ENCODE data around the gene CTBP2.

CTBP2 gene

GRCh38 chr10:125012851-125013528 is 147.4 kb downstream of the CTBP2 start:
- no peaks in the 10 kb centered on the region for H3K9me3 ChIP-seq (ENCODE audit: control insufficient read depth in 2 of 2, low read length in 2 of 2)
- no peak overlapping the region for H3K4me3 ChIP-seq (ENCODE audit: low read length in 2 of 2)
- peaks cover 2 to 10% of the 10 kb centered on the region in 2 donors for H3K36me3 ChIP-seq (ENCODE audit: control insufficient read depth in 2 of 2, insufficient read depth in 2 of 2, low read length in 2 of 2)
- peak overlapping the region; percentile 28 to 57 for H3K27ac ChIP-seq (ENCODE audit: low read depth in 2 of 2, low read length in 2 of 2)
- H3K9ac ChIP-seq (ENCODE audit: low read depth in 1 of 2, low read length in 2 of 2) = no peak overlapping the region
- H3K4me1 ChIP-seq (ENCODE audit: control insufficient read depth in 2 of 2, insufficient read depth in 2 of 2, low read length in 2 of 2) = peaks cover 28 to 45% of the 10 kb centered on the region in 2 donors
- no peaks in the 10 kb centered on the region for H3K27me3 ChIP-seq (ENCODE audit: control insufficient read depth in 2 of 2, insufficient read depth in 2 of 2, low read length in 2 of 2)

DNA sequence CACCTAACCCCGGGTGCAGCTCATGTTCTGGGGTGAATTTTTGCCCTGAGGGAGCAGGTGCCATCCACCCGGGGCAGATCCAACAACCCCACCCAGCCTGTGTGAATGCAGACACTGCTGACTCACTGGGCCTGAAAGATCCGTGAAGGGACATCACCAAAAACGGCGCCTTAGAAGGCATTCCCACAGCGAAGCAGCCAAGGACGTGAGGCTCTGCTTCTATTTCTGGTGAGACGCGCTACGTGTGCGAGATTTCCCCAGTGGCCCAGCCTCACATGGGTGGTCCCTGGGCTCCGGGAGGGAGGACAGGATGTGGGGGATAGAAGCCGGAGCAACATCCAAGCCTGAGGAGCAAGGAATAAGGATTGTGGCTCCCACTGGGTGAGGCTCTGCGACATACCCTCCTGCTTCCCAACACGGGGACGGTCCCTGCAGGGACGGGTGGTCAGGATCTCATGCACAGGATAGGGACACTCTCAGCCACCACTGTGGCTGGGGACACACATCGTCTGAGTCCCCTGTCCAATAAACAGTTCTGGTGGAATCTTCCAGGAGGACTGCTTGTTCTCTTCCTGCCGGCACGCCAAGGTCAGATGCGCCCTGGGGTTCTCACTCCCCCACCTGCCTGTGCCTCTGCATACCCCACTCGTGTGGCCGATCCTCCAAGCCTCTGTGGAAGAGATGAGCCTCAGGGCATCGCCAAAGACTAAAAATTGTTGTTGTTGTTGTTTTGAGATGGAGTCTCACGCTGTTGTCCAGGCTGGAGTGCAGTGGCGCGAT is 148.2 kb downstream of the CTBP2 start:
- H3K9ac ChIP-seq (ENCODE audit: low read depth in 1 of 2, low read length in 2 of 2) = no peak overlapping the region
- no peaks in the 10 kb centered on the region for H3K27me3 ChIP-seq (ENCODE audit: control insufficient read depth in 2 of 2, insufficient read depth in 2 of 2, low read length in 2 of 2)
- H3K36me3 ChIP-seq (ENCODE audit: control insufficient read depth in 2 of 2, insufficient read depth in 2 of 2, low read length in 2 of 2) = peaks cover 5 to 14% of the 10 kb centered on the region in 2 donors
- H3K4me3 ChIP-seq (ENCODE audit: low read length in 2 of 2) = no peak overlapping the region
- peaks cover 28 to 48% of the 10 kb centered on the region in 2 donors for H3K4me1 ChIP-seq (ENCODE audit: control insufficient read depth in 2 of 2, insufficient read depth in 2 of 2, low read length in 2 of 2)
- H3K9me3 ChIP-seq (ENCODE audit: control insufficient read depth in 2 of 2, low read length in 2 of 2) = no peaks in the 10 kb centered on the region
- no peak overlapping the region for H3K27ac ChIP-seq (ENCODE audit: low read depth in 2 of 2, low read length in 2 of 2)

DNA sequence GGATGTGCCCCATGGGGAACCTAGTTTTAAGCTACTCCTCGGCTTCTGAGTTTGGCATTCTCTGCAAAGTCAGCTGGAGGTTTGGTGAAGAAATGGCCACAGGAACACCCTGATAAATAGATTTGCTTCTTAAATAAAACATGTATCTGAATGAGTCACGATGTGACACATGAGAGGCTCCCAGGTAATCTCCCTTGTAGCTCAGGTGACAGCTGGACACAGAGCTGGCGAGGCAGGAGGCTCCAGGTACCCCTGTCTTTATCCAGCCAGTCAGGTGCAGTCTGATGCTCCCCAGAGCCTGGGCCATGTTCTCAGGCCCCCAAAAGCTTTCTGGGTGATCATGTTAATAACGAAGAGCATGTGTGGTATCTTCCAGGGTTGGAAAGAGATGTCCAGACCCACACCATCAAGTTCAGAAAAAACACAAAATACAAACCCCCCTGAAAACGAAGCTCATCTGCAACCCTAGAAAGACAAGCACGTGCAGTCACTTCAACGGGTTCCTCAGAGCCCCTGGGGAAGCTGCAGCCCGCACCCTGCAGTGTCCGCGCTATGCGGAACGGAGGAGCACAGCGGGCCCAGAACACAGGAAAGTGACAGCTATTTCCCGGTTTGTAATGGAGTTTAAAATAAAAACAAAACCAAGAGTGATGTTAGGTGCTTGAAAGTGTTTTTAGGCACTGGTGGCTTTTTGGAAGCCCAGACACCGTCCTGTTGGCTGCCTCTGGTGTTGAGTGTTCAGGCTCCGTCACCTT is 149.0 kb downstream of the CTBP2 start:
- no peaks in the 10 kb centered on the region for H3K9me3 ChIP-seq (ENCODE audit: control insufficient read depth in 2 of 2, low read length in 2 of 2)
- no peak overlapping the region for H3K27ac ChIP-seq (ENCODE audit: low read depth in 2 of 2, low read length in 2 of 2)
- H3K4me1 ChIP-seq (ENCODE audit: control insufficient read depth in 2 of 2, insufficient read depth in 2 of 2, low read length in 2 of 2) = peaks cover 28 to 40% of the 10 kb centered on the region in 2 donors
- H3K36me3 ChIP-seq (ENCODE audit: control insufficient read depth in 2 of 2, insufficient read depth in 2 of 2, low read length in 2 of 2) = peaks cover 5 to 15% of the 10 kb centered on the region in 2 donors
- no peak overlapping the region for H3K9ac ChIP-seq (ENCODE audit: low read depth in 1 of 2, low read length in 2 of 2)
- no peaks in the 10 kb centered on the region for H3K27me3 ChIP-seq (ENCODE audit: control insufficient read depth in 2 of 2, insufficient read depth in 2 of 2, low read length in 2 of 2)
- H3K4me3 ChIP-seq (ENCODE audit: low read length in 2 of 2) = no peak overlapping the region

DNA sequence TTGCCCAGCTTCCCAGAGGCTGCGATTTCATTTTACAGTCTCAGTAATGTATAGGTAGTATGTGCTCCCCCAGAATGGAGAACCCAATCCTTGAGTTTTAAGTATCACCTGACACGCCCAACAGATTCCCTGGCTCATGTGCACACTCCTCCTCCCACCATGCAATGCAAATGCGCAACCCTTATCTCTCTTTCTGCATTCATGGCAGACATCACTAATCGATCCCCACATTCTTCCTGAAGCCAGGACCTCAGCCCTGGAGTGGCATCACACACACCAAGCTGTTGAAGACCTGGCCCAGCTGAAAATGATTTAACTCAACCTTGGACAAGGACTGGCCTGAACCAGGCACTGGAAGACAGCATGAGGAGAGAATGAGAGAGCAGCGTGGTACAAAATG is 150.0 kb downstream of the CTBP2 start:
- Histone ChIP-seq H3K9ac (ENCODE audit: low read depth in 1 of 2, low read length in 2 of 2) (no peak overlapping the region), H3K4me1 (ENCODE audit: control insufficient read depth in 2 of 2, insufficient read depth in 2 of 2, low read length in 2 of 2) (peaks cover 24 to 37% of the 10 kb centered on the region in 2 donors), H3K36me3 (ENCODE audit: control insufficient read depth in 2 of 2, insufficient read depth in 2 of 2, low read length in 2 of 2) (peaks cover 9 to 20% of the 10 kb centered on the region in 2 donors), H3K27me3 (ENCODE audit: control insufficient read depth in 2 of 2, insufficient read depth in 2 of 2, low read length in 2 of 2) (no peaks in the 10 kb centered on the region), H3K4me3 (ENCODE audit: low read length in 2 of 2) (no peak overlapping the region), H3K27ac (ENCODE audit: low read depth in 2 of 2, low read length in 2 of 2) (no peak overlapping the region), H3K9me3 (ENCODE audit: control insufficient read depth in 2 of 2, low read length in 2 of 2) (no peaks in the 10 kb centered on the region)

DNA sequence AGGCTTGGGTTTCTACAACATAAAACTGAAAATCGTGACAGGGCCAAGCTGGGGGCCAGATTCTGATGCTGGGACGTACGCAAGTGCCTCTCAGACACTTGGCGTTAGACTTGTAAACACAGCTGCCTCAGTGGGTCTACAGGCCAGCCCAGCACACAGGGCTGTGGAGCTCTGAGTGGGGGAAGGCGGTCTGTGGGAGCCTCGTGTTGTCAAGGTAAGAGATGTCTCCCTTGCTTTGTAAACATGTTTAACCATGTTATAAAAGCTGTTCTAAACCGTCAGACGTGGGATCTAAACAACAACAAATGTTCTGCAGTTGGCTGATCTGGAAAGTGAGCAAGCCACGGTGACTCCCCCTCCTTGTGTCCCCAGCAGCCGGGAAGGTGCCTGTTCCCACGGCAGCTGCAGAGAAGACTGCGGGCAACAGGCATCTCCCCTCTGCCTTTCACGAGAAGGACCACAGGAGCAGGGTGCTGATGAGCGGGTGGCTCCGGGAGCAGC is 150.7 kb downstream of the CTBP2 start:
- H3K4me3 ChIP-seq (ENCODE audit: low read length in 2 of 2) = peak overlapping the region; percentile 5 to 19
- H3K9me3 ChIP-seq (ENCODE audit: control insufficient read depth in 2 of 2, low read length in 2 of 2) = no peaks in the 10 kb centered on the region
- peak overlapping the region; percentile 47 to 53 for H3K9ac ChIP-seq (ENCODE audit: low read depth in 1 of 2, low read length in 2 of 2)
- H3K4me1 ChIP-seq (ENCODE audit: control insufficient read depth in 2 of 2, insufficient read depth in 2 of 2, low read length in 2 of 2) = peaks cover 24 to 34% of the 10 kb centered on the region in 2 donors
- no peaks in the 10 kb centered on the region for H3K27me3 ChIP-seq (ENCODE audit: control insufficient read depth in 2 of 2, insufficient read depth in 2 of 2, low read length in 2 of 2)
- H3K36me3 ChIP-seq (ENCODE audit: control insufficient read depth in 2 of 2, insufficient read depth in 2 of 2, low read length in 2 of 2) = peaks cover 15 to 26% of the 10 kb centered on the region in 2 donors
- H3K27ac ChIP-seq (ENCODE audit: low read depth in 2 of 2, low read length in 2 of 2) = peak overlapping the region; percentile 70 to 85

- H3K4me3 ChIP-seq (ENCODE audit: low read length in 2 of 2) = peak overlapping the region; percentile 13 to 19
- H3K27ac ChIP-seq (ENCODE audit: low read depth in 2 of 2, low read length in 2 of 2) = peak overlapping the region; percentile 70 to 85
- H3K36me3 ChIP-seq (ENCODE audit: control insufficient read depth in 2 of 2, insufficient read depth in 2 of 2, low read length in 2 of 2) = peaks cover 20 to 32% of the 10 kb centered on the region in 2 donors
- H3K4me1 ChIP-seq (ENCODE audit: control insufficient read depth in 2 of 2, insufficient read depth in 2 of 2, low read length in 2 of 2) = peaks cover 24 to 33% of the 10 kb centered on the region in 2 donors
- no peaks in the 10 kb centered on the region for H3K27me3 ChIP-seq (ENCODE audit: control insufficient read depth in 2 of 2, insufficient read depth in 2 of 2, low read length in 2 of 2)
- no peaks in the 10 kb centered on the region for H3K9me3 ChIP-seq (ENCODE audit: control insufficient read depth in 2 of 2, low read length in 2 of 2)
- peak overlapping the region; percentile 47 to 53 for H3K9ac ChIP-seq (ENCODE audit: low read depth in 1 of 2, low read length in 2 of 2)
Measured at GRCh38 chr10:125008689-125009638, 151.4 kb downstream of the CTBP2 start.

- peaks cover 17 to 22% of the 10 kb centered on the region in 2 donors for H3K4me1 ChIP-seq (ENCODE audit: control insufficient read depth in 2 of 2, insufficient read depth in 2 of 2, low read length in 2 of 2)
- no peak overlapping the region for H3K27ac ChIP-seq (ENCODE audit: low read depth in 2 of 2, low read length in 2 of 2)
- H3K9ac ChIP-seq (ENCODE audit: low read depth in 1 of 2, low read length in 2 of 2) = no peak overlapping the region
- no peak overlapping the region for H3K4me3 ChIP-seq (ENCODE audit: low read length in 2 of 2)
- no peaks in the 10 kb centered on the region for H3K9me3 ChIP-seq (ENCODE audit: control insufficient read depth in 2 of 2, low read length in 2 of 2)
- H3K36me3 ChIP-seq (ENCODE audit: control insufficient read depth in 2 of 2, insufficient read depth in 2 of 2, low read length in 2 of 2) = peaks cover 32 to 42% of the 10 kb centered on the region in 2 donors
- H3K27me3 ChIP-seq (ENCODE audit: control insufficient read depth in 2 of 2, insufficient read depth in 2 of 2, low read length in 2 of 2) = no peaks in the 10 kb centered on the region
Measured at GRCh38 chr10:125007436-125007835, 152.9 kb downstream of the CTBP2 start.

GRCh38 chr10:125006921-125007426 is 153.4 kb downstream of the CTBP2 start:
- H3K9me3 ChIP-seq (ENCODE audit: control insufficient read depth in 2 of 2, low read length in 2 of 2) = no peaks in the 10 kb centered on the region
- no peaks in the 10 kb centered on the region for H3K27me3 ChIP-seq (ENCODE audit: control insufficient read depth in 2 of 2, insufficient read depth in 2 of 2, low read length in 2 of 2)
- H3K4me1 ChIP-seq (ENCODE audit: control insufficient read depth in 2 of 2, insufficient read depth in 2 of 2, low read length in 2 of 2) = peaks cover 15 to 22% of the 10 kb centered on the region in 2 donors
- H3K9ac ChIP-seq (ENCODE audit: low read depth in 1 of 2, low read length in 2 of 2) = no peak overlapping the region
- H3K36me3 ChIP-seq (ENCODE audit: control insufficient read depth in 2 of 2, insufficient read depth in 2 of 2, low read length in 2 of 2) = peaks cover 34 to 46% of the 10 kb centered on the region in 2 donors
- no peak overlapping the region for H3K27ac ChIP-seq (ENCODE audit: low read depth in 2 of 2, low read length in 2 of 2)
- H3K4me3 ChIP-seq (ENCODE audit: low read length in 2 of 2) = no peak overlapping the region

DNA sequence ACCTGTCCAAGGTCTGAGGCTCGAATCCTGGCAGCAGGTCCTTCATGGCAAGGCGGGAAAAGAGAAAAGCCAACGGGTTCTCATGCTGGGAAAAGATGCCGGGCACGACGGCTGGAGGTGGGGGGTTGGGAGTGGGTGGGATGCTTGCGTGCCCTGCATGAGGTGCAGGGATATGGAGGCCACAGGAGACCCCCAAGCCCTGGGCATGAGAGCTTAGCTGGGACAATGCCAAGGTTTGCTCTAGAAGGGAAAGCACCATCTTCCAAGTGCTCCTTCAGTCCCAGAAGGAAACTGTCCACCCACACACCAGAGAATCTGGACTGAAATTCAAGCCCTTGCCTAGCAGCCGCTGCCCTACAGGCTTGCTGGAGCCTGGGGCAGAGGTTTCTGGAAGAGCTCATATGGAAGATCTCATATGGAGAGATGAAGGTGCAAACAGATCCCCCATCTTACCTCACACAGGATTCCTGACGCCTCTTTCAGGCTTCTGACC is 154.1 kb downstream of the CTBP2 start:
- Histone ChIP-seq H3K9me3 (ENCODE audit: control insufficient read depth in 2 of 2, low read length in 2 of 2) (no peaks in the 10 kb centered on the region), H3K4me1 (ENCODE audit: control insufficient read depth in 2 of 2, insufficient read depth in 2 of 2, low read length in 2 of 2) (peaks cover 13 to 22% of the 10 kb centered on the region in 2 donors), H3K27ac (ENCODE audit: low read depth in 2 of 2, low read length in 2 of 2) (no peak overlapping the region), H3K9ac (ENCODE audit: low read depth in 1 of 2, low read length in 2 of 2) (no peak overlapping the region), H3K36me3 (ENCODE audit: control insufficient read depth in 2 of 2, insufficient read depth in 2 of 2, low read length in 2 of 2) (peaks cover 41 to 48% of the 10 kb centered on the region in 2 donors), H3K27me3 (ENCODE audit: control insufficient read depth in 2 of 2, insufficient read depth in 2 of 2, low read length in 2 of 2) (no peaks in the 10 kb centered on the region), H3K4me3 (ENCODE audit: low read length in 2 of 2) (no peak overlapping the region)

Measured in mucosa of rectum (tissue), 2 donors.